SK-N-SH (cell line): ENCODE results near the gene MYH7B. TPM values are rescaled to one million over a fixed set of nuclear protein-coding genes. Genes with fewer than 3 reads are reported as not detected.
A peak's percentile ranks its signal among the peaks of the same experiment; 100 is the strongest.

Experiments
- CTCF ChIA-PET: fragments of 300-600, 350-600 bp; formaldehyde crosslinking; extraction: SDS; loops from one replicate; lab custom pipeline; 2021; lab: Yijun Ruan, JAX
- POLR2A ChIA-PET: fragments of 350-600 bp; sonication (Branson Sonifier 250); formaldehyde crosslinking; extraction: SDS; loops from one replicate; lab custom pipeline; 2020; ENCODE audit warnings: antibody characterized with exemption, inconsistent platforms; lab: Yijun Ruan, JAX
- DNase-seq: peaks from one replicate; pipeline ENCODE4 v3.0.0; 2012
- H2AFZ ChIP-seq: fragments of 200-600 bp; sonication (generic); 2 replicates; pipeline ENCODE4 v1.8.1; 2016; ENCODE audit warnings: antibody characterized with exemption, mild to moderate bottlenecking, low read depth
- H3F3A ChIP-seq: fragments of 200-600 bp; sonication (generic); replicated peaks from 2 replicates; pipeline ENCODE3; 2016; ENCODE audit warnings: antibody characterized with exemption, mild to moderate bottlenecking; ENCODE audit not compliant: insufficient read depth
- H3K27ac ChIP-seq, 2 experiments: fragments of 200-500 bp in 1 of 2; fragments of 200-600 bp in 1 of 2; sonication (Bioruptor generic) in 1 of 2; sonication (generic), shearing (Covaris generic) in 1 of 2; 2 replicates each; pipeline versions ENCODE4 v1.5.1 to v1.6.1; 2014 to 2016; ENCODE audit warnings: low read depth in 2 of 2, inconsistent platforms in 1 of 2, low read length in 1 of 2, mild to moderate bottlenecking in 1 of 2, mixed read lengths in 1 of 2
- H3K27me3 ChIP-seq: fragments of 200-600 bp; sonication (generic), shearing (Covaris generic); 2 replicates; pipeline ENCODE4 v1.6.1; 2016; ENCODE audit warnings: mixed run types; ENCODE audit not compliant: insufficient read depth
- H3K36me3 ChIP-seq, 2 experiments: fragments of 200-500 bp in 1 of 2; fragments of 200-600 bp in 1 of 2; sonication (Bioruptor generic) in 1 of 2; sonication (generic) in 1 of 2; replicated peaks in 1 of 2; 2 replicates each; pipeline versions ENCODE3 to v1.5.1; 2014 to 2016; ENCODE audit warnings: low read length in 1 of 2, mild to moderate bottlenecking in 1 of 2; ENCODE audit not compliant: insufficient read depth in 2 of 2, control insufficient read depth in 1 of 2
- H3K4me1 ChIP-seq, 2 experiments: fragments of 200-500 bp in 1 of 2; fragments of 200-600 bp in 1 of 2; sonication (Bioruptor generic) in 1 of 2; sonication (generic), shearing (Covaris generic) in 1 of 2; 2 replicates each; pipeline versions ENCODE4 v1.5.1 to v1.6.1; 2014 to 2016; ENCODE audit warnings: low read depth in 1 of 2, low read length in 1 of 2, mixed run types in 1 of 2; ENCODE audit not compliant: insufficient read depth in 2 of 2, control insufficient read depth in 1 of 2
- H3K4me2 ChIP-seq: fragments of 200-600 bp; sonication (generic), shearing (Covaris generic); 2 replicates; pipeline ENCODE4 v1.6.1; 2017; ENCODE audit warnings: mixed run types
- H3K4me3 ChIP-seq, 2 experiments: fragments of 200-500 bp in 1 of 2; fragments of 200-600 bp in 1 of 2; sonication (Bioruptor generic) in 1 of 2; sonication (generic), shearing (Covaris generic) in 1 of 2; 2 replicates each; pipeline versions ENCODE4 v1.5.1 to v1.8.1; 2014 to 2016; ENCODE audit warnings: low read depth in 2 of 2, inconsistent platforms in 1 of 2, low read length in 1 of 2, mild to moderate bottlenecking in 1 of 2, mixed read lengths in 1 of 2, moderate library complexity in 1 of 2
- H3K79me2 ChIP-seq: fragments of 200-600 bp; sonication (generic); 2 replicates; pipeline ENCODE4 v1.8.1; 2017; ENCODE audit warnings: mild to moderate bottlenecking; ENCODE audit not compliant: insufficient read depth
- H3K9ac ChIP-seq: fragments of 200-600 bp; sonication (generic); 2 replicates; pipeline ENCODE4 v1.6.1; 2017; ENCODE audit warnings: mixed run types
- H3K9me2 ChIP-seq: fragments of 200-600 bp; sonication (generic); 2 replicates; pipeline ENCODE4 v1.6.1; 2017; ENCODE audit warnings: mixed run types
- H3K9me3 ChIP-seq: fragments of 200-600 bp; sonication (generic); 2 replicates; pipeline ENCODE4 v1.6.1; 2017; ENCODE audit warnings: mixed run types, mild to moderate bottlenecking, moderate library complexity
- H4K20me1 ChIP-seq: fragments of 200-600 bp; sonication (generic); 2 replicates; pipeline ENCODE4 v1.6.1; 2017; ENCODE audit warnings: mild to moderate bottlenecking, mixed run types; ENCODE audit not compliant: insufficient read depth
- ELF1 ChIP-seq: IDR thresholded peaks from 2 replicates; pipeline ENCODE4 v1.4.0; 2012
- EP300 ChIP-seq, 2 experiments: IDR thresholded peaks; 2 replicates each; pipeline versions ENCODE4 v1.4.0 to v1.6.1; 2012; ENCODE audit warnings: borderline replicate concordance in 1 of 2, low read depth in 1 of 2, low read length in 1 of 2
- EZH2phosphoT487 ChIP-seq: fragments of 200-600 bp; sonication (generic); IDR thresholded peaks from 2 replicates; pipeline ENCODE4 v1.6.1; 2017; ENCODE audit warnings: low read depth, mixed run types, mild to moderate bottlenecking, antibody characterized with exemption, moderate library complexity, borderline replicate concordance
- FOSL2 ChIP-seq: IDR thresholded peaks from 2 replicates; pipeline ENCODE4 v1.4.0; 2012; ENCODE audit warnings: low read depth, mild to moderate bottlenecking, moderate library complexity, borderline replicate concordance
- FOXM1 ChIP-seq: IDR thresholded peaks from 2 replicates; pipeline ENCODE4 v1.4.0; 2012; ENCODE audit warnings: low read depth, mild to moderate bottlenecking
- GATA2 ChIP-seq: sonication (generic); formaldehyde crosslinking; IDR thresholded peaks from 2 replicates; pipeline ENCODE4 v1.5.0; 2020; ENCODE audit warnings: mild to moderate bottlenecking, missing genetic modification reagents
- JUND ChIP-seq: IDR thresholded peaks from 2 replicates; pipeline ENCODE4 v1.4.0; 2012
- MEF2A ChIP-seq: IDR thresholded peaks from 2 replicates; pipeline ENCODE4 v1.4.0; 2012; ENCODE audit warnings: low read depth, borderline replicate concordance
- MXI1 ChIP-seq: IDR thresholded peaks from 2 replicates; pipeline ENCODE4 v1.6.1; 2012; ENCODE audit warnings: mild to moderate bottlenecking, low read depth, low read length, improper control_type of control experiment
- NFIC ChIP-seq: IDR thresholded peaks from 2 replicates; pipeline ENCODE4 v1.4.0; 2012; ENCODE audit warnings: borderline replicate concordance
- NRF1 ChIP-seq: IDR thresholded peaks from 2 replicates; pipeline ENCODE4 v1.6.1; 2012; ENCODE audit warnings: low read depth, mild to moderate bottlenecking, low read length
- POLR2AphosphoS5 ChIP-seq: IDR thresholded peaks from 2 replicates; pipeline ENCODE4 v1.6.1; 2012; ENCODE audit warnings: low read depth, low read length
- RAD21 ChIP-seq: IDR thresholded peaks from 2 replicates; pipeline ENCODE4 v1.6.1; 2012; ENCODE audit warnings: mild to moderate bottlenecking, low read length
- RFX5 ChIP-seq: IDR thresholded peaks from 2 replicates; pipeline ENCODE4 v1.6.1; 2012; ENCODE audit warnings: mild to moderate bottlenecking, improper control_type of control experiment, low read length
- SIN3A ChIP-seq: IDR thresholded peaks from 2 replicates; pipeline ENCODE4 v1.6.1; 2012; ENCODE audit warnings: low read depth, mild to moderate bottlenecking, low read length, moderate library complexity, borderline replicate concordance
- TEAD4 ChIP-seq: IDR thresholded peaks from 2 replicates; pipeline ENCODE4 v1.4.0; 2012; ENCODE audit warnings: mild to moderate bottlenecking, borderline replicate concordance; ENCODE audit not compliant: insufficient read depth
- YY1 ChIP-seq: IDR thresholded peaks from 2 replicates; pipeline ENCODE4 v1.4.0; 2012; ENCODE audit warnings: low read depth, mild to moderate bottlenecking
- WGBS: methylation state at CpG from one replicate; pipeline ENCODE4 v1.1.6; 2017; ENCODE audit warnings: low lambda C conversion rate; 5-methylcytosine and 5-hydroxymethylcytosine counted together
- polyA plus RNA-seq, 3 experiments: library from polyadenylated mRNA; depleted of rRNA; stranded (reverse); fragments of >200 nt; gene quantifications; 2 replicates each; pipeline ENCODE4 v1.2.3, GENCODE V29; 2012

Gene MYH7B
- polyA plus RNA-seq, 1 of the 3 experiments (the other 2 are of a cell fraction): 0.41 TPM

GRCh38 chr20:34943808-34944567 lies 11.7 kb upstream of the MYH7B start:
- no peak overlapping the region for H3K27ac ChIP-seq
- H3K36me3 ChIP-seq: peaks cover 46 to 55% of the 10 kb centered on the region in 2 experiments
- H3K4me2 ChIP-seq: no peak overlapping the region
- DNase-seq: no peak
- no peaks in the 10 kb centered on the region for H3K9me2 ChIP-seq
- peaks cover 0 to 8% of the 10 kb centered on the region in 2 experiments; a peak in 1 of 4 replicates for H3K4me1 ChIP-seq
- WGBS: 91% methylated on average over 2 of the region's 2 CpGs
- POLR2A ChIA-PET: no interaction called here
- peak; percentile 35; the same call in 1 of the 2 replicates for TF ChIP-seq FOSL2
- no peak for TF ChIP-seq MXI1
- no peak for TF ChIP-seq GATA2 (CRISPR knock-in tag)
- TF ChIP-seq FOXM1: no peak
- no peak for TF ChIP-seq SIN3A
- TF ChIP-seq NFIC: peak; percentile 59
- TF ChIP-seq MEF2A: no peak
- TF ChIP-seq NRF1: no peak
- TF ChIP-seq, all 33 proteins: peak for 2
- Histone ChIP-seq H2AFZ (no peak overlapping the region), H3K79me2 (0 out of 2 replicates have a peak, but pooled peaks cover 5% of the 10 kb centered on the region), H3F3A (peaks cover 5% of the 10 kb centered on the region), H3K9ac (no peak overlapping the region), H4K20me1 (no peaks in the 10 kb centered on the region), H3K9me3 (no peaks in the 10 kb centered on the region), H3K27me3 (no peaks in the 10 kb centered on the region), H3K4me3 (no peak overlapping the region)
- CTCF ChIA-PET: interaction anchor here (1.0 kb wide), 1 partner anchor 69 kb away, joined by 3 read pairs; no protein-coding TSS in a partner anchor

GRCh38 chr20:34945315-34946077 lies 10.2 kb upstream of the MYH7B start:
- Histone ChIP-seq H3K27me3 (no peaks in the 10 kb centered on the region), H3K4me1 (peaks cover 0 to 8% of the 10 kb centered on the region in 2 experiments; a peak in 1 of 4 replicates), H3K9me2 (no peaks in the 10 kb centered on the region), H3K4me3 (no peak overlapping the region), H3K79me2 (0 out of 2 replicates have a peak, but pooled peaks cover 5% of the 10 kb centered on the region), H3K27ac (no peak overlapping the region), H3K9me3 (no peaks in the 10 kb centered on the region), H3F3A (peaks cover 9% of the 10 kb centered on the region), H3K36me3 (peaks cover 47 to 49% of the 10 kb centered on the region in 2 experiments), H3K4me2 (no peak overlapping the region), H2AFZ (no peak overlapping the region), H4K20me1 (no peaks in the 10 kb centered on the region), H3K9ac (no peak overlapping the region)
- ChIA-PET POLR2A (no interaction called here), CTCF (no interaction called here)
- no peak for DNase-seq
- WGBS: 96% methylated on average over 7 of the region's 7 CpGs
- no peak for TF ChIP-seq NFIC
- no peak for TF ChIP-seq YY1
- no peak for TF ChIP-seq SIN3A
- TF ChIP-seq NRF1: no peak
- no peak for TF ChIP-seq RFX5
- no peak for TF ChIP-seq EP300 (IDR thresholded peaks at IDR 0.05; ENCODE audit: borderline replicate concordance in 1 of 2, low read depth in 1 of 2, low read length in 1 of 2)
- no peak for TF ChIP-seq MEF2A
- no peak for TF ChIP-seq MXI1
- no peak for TF ChIP-seq POLR2AphosphoS5
- TF ChIP-seq ELF1: no peak
- TF ChIP-seq RAD21: no peak
- TF ChIP-seq JUND: no peak
- no peak for TF ChIP-seq EZH2phosphoT487
- TF ChIP-seq TEAD4: no peak
